SK-N-MC (cell line): ENCODE results near the gene MED1.

Experiments
- EZH2 ChIP-seq: fragments of 200-600 bp; sonication (generic); IDR thresholded peaks from one replicate; pipeline ENCODE4 v1.6.1; 2017; ENCODE audit warnings: antibody characterized with exemption
- FOXP2 ChIP-seq: optimal IDR thresholded peaks from 2 replicates; pipeline ENCODE3; 2011; ENCODE audit warnings: mild to moderate bottlenecking, moderate library complexity; ENCODE audit not compliant: insufficient read depth; ENCODE audit errors: extremely low read length, control extremely low read depth
- POLR2AphosphoS5 ChIP-seq: IDR thresholded peaks from 2 replicates; pipeline ENCODE4 v1.6.1; 2012; ENCODE audit warnings: mild to moderate bottlenecking, low read depth, low read length, borderline replicate concordance

DNA sequence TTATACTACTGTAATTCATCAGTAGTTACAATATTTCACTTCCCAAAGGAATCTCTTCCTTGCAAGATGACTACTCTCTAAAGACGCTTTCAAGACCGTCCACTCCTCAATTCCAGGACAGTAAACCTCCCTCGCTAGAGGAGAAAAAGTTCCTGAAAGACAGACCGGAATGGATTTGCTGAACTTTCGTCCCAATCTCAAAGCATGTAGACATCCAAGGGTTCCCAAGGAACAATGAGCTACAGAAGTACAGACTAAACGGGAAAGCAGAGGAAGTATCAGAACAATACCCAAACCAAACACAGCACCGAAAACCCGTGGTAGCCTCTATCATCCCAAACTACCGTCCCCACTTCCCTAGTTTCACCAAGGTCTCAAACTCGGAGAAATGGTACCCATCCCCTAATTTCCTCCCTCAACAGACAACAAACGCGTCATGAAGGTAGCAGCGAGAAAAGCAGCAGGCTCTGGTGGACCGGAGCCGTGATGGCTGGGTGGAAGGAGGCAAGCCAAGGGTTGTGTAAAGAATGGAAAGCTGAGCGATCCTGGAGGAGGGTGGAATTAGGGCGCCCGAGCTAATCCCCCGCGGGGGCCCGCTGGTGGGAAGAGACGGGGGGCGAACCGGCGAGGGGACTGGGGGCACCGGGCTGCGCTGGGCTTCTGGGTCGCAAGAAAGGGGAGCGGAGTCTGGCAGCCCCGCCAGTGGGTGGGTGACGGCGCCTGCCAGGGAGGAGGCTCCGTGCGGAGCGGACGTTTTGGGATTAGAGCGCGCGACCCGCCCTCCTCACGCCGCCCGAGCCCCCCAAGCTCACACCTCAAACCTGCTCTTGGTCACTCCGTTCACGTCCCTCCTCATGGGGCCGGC, 50.3 kb downstream of the MED1 start:
- TF ChIP-seq EZH2 (no peak), POLR2AphosphoS5 (no peak), FOXP2 (no peak)
